ENCODE results near the gene ANKRD1.

DNA sequence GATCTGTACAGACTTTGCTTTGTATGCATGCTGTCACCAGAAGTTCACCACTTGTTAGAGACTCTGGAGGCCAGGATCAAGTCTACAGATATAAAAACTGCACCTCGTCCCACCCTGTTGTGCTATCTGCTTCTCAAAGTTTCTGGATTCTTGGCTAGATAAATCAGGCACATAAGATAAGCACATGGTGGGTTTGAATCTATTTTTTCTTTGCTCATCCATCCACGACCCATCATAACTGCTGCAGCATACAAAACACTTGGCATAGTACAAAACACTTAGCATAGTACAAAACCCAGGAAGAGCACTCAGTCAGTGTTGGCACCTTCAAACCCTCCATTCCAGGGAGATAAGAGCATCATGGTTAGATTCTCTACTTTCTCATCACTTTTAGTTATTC is 42.4 kb upstream of the ANKRD1 start:
- TF ChIP-seq, protein P1, sequence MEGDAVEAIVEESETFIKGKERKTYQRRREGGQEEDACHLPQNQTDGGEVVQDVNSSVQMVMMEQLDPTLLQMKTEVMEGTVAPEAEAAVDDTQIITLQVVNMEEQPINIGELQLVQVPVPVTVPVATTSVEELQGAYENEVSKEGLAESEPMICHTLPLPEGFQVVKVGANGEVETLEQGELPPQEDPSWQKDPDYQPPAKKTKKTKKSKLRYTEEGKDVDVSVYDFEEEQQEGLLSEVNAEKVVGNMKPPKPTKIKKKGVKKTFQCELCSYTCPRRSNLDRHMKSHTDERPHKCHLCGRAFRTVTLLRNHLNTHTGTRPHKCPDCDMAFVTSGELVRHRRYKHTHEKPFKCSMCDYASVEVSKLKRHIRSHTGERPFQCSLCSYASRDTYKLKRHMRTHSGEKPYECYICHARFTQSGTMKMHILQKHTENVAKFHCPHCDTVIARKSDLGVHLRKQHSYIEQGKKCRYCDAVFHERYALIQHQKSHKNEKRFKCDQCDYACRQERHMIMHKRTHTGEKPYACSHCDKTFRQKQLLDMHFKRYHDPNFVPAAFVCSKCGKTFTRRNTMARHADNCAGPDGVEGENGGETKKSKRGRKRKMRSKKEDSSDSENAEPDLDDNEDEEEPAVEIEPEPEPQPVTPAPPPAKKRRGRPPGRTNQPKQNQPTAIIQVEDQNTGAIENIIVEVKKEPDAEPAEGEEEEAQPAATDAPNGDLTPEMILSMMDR (conservative IDR thresholded peaks at IDR 0.05 in 1 of 2, IDR thresholded peaks at IDR 0.05 in 1 of 2; ENCODE audit: low read depth in 1 of 2, low read length in 2 of 2), result no peak
- no peak for TF ChIP-seq EZH2 (IDR thresholded peaks at IDR 0.05; ENCODE audit: low read length, missing control alignments)

Measured in fibroblast of lung (primary cell).